Right atrium auricular region (tissue), 2 donors: ENCODE results near the gene ASXL3. TPM values are rescaled to one million over a fixed set of nuclear protein-coding genes. Genes with fewer than 3 reads are reported as not detected.

Source experiments
- DNase-seq: peaks from one replicate; pipeline ENCODE4 v3.0.0-alpha.2; 2019; ENCODE audit warnings: low spot score
- H3K27ac ChIP-seq, 2 donors: fragments of 200-600 bp; sonication (generic); 1 replicate in 1 of 2; 2 replicates in 1 of 2; pipeline ENCODE4 v1.5.1; 2016 to 2019
- H3K27me3 ChIP-seq, 2 donors: fragments of 200-600 bp; sonication (generic); one replicate each; pipeline versions ENCODE4 v1.5.1 to v1.6.0; 2017 to 2019
- H3K36me3 ChIP-seq: fragments of 200-600 bp; sonication (generic); one replicate; pipeline ENCODE4 v1.5.1; 2016
- H3K4me1 ChIP-seq, 2 donors: fragments of 200-600 bp; sonication (generic); one replicate each; pipeline versions ENCODE4 v1.5.1 to v1.6.0; 2017 to 2019
- H3K4me3 ChIP-seq, 2 donors: fragments of 200-600 bp; sonication (generic); 1 replicate in 1 of 2; 2 replicates in 1 of 2; pipeline ENCODE4 v1.5.1; 2017 to 2019; ENCODE audit warnings: mild to moderate bottlenecking in 1 of 2, moderate library complexity in 1 of 2
- H3K9me3 ChIP-seq, 2 donors: fragments of 200-600 bp; sonication (generic); one replicate each; pipeline ENCODE4 v1.5.1; 2019
- CTCF ChIP-seq, 2 donors: fragments of 200-600 bp; sonication (generic); IDR thresholded peaks; one replicate each; pipeline ENCODE4 v1.5.1; 2019; ENCODE audit warnings: antibody characterized with exemption in 2 of 2
- total RNA-seq, 2 donors: library from RNA; depleted of rRNA; stranded (reverse); fragments of >200 nt; gene quantifications; one replicate each; pipeline ENCODE4 v1.1.0, GENCODE V29; 2016

The ASXL3 gene
- total RNA-seq, 2 donors from 2014 or later, result 2.6 to 4.8 TPM

- DNase-seq, result no peak
- peak overlapping the region; percentile 94 to 97 for H3K27ac ChIP-seq
- no peak for TF ChIP-seq CTCF (IDR thresholded peaks at IDR 0.05)
- peak overlapping the region; percentile 78 to 84 for H3K4me3 ChIP-seq
- no peaks in the 10 kb centered on the region for H3K36me3 ChIP-seq
- H3K9me3 ChIP-seq, result no peaks in the 10 kb centered on the region
- no peaks in the 10 kb centered on the region for H3K27me3 ChIP-seq
- H3K4me1 ChIP-seq, result no peaks in the 10 kb centered on the region
These were observed 896 bp upstream of the ASXL3 start for GRCh38 chr18:33576999-33577646.

- Histone ChIP-seq H3K4me3 (peak overlapping the region; percentile 65 to 70), H3K36me3 (no peaks in the 10 kb centered on the region), H3K27ac (peak overlapping the region; percentile 84 to 91), H3K27me3 (no peaks in the 10 kb centered on the region), H3K9me3 (no peaks in the 10 kb centered on the region), H3K4me1 (peaks cover 0 to 6% of the 10 kb centered on the region in 2 donors)
- TF ChIP-seq CTCF (IDR thresholded peaks at IDR 0.05), result no peak
- DNase-seq, result no peak
These were observed 714 bp downstream of the ASXL3 start for GRCh38 chr18:33578518-33579348.

- Histone ChIP-seq H3K36me3 (no peaks in the 10 kb centered on the region), H3K9me3 (no peaks in the 10 kb centered on the region), H3K4me1 (peaks cover 0 to 6% of the 10 kb centered on the region in 2 donors), H3K4me3 (peak overlapping the region; percentile 65 to 70), H3K27me3 (no peaks in the 10 kb centered on the region), H3K27ac (peak overlapping the region; percentile 84 to 91)
- no peak for TF ChIP-seq CTCF (IDR thresholded peaks at IDR 0.05)
- DNase-seq, result no peak
These were observed 1.6 kb downstream of the ASXL3 start for GRCh38 chr18:33579349-33580215.

GRCh38 chr18:33580546-33580945 is 2.5 kb downstream of the ASXL3 start:
- H3K4me3 ChIP-seq, result peak overlapping the region in 1 of 2 donors; percentile 70
- H3K9me3 ChIP-seq, result no peaks in the 10 kb centered on the region
- peak overlapping the region in 1 of 2 donors; percentile 91 for H3K27ac ChIP-seq
- no peaks in the 10 kb centered on the region for H3K27me3 ChIP-seq
- DNase-seq, result no peak
- no peaks in the 10 kb centered on the region for H3K36me3 ChIP-seq
- peaks cover 0 to 15% of the 10 kb centered on the region in 2 donors for H3K4me1 ChIP-seq
- TF ChIP-seq CTCF (IDR thresholded peaks at IDR 0.05), result no peak

GRCh38 chr18:33581856-33582255 is 3.8 kb downstream of the ASXL3 start:
- H3K27ac ChIP-seq, result peak overlapping the region; percentile 33 to 91
- H3K4me1 ChIP-seq, result peaks cover 0 to 17% of the 10 kb centered on the region in 2 donors
- H3K4me3 ChIP-seq, result peak overlapping the region in 1 of 2 donors; percentile 9

More at GRCh38 chr18:33581856-33582255, 3.8 kb downstream of the ASXL3 start:
- Histone ChIP-seq H3K9me3 (no peaks in the 10 kb centered on the region), H3K27me3 (no peaks in the 10 kb centered on the region), H3K36me3 (no peaks in the 10 kb centered on the region)
- no peak for TF ChIP-seq CTCF (IDR thresholded peaks at IDR 0.05)
- DNase-seq, result no peak
